Retinal pigment epithelial cell (primary cell): ENCODE data around the gene NDUFA12.

Experiments
- DNase-seq: peaks from one replicate; pipeline ENCODE4 v3.0.0-alpha.2; 2010; ENCODE audit warnings: low read depth
- H3K4me3 ChIP-seq: 2 replicates; pipeline ENCODE4 v1.5.1; 2011; ENCODE audit warnings: mild to moderate bottlenecking, low read length, control low read depth, moderate library complexity
- CTCF ChIP-seq: conservative IDR thresholded peaks from 2 replicates; pipeline ENCODE4 v1.5.1; 2011; ENCODE audit warnings: low read depth, low read length, control low read depth, inconsistent platforms

The NDUFA12 gene

GRCh38 chr12:94929780-94930179 lies 73.7 kb downstream of the NDUFA12 start:
- no peak for TF ChIP-seq CTCF
- no peak overlapping the region for H3K4me3 ChIP-seq
- no peak for DNase-seq

GRCh38 chr12:94925729-94926128 lies 77.8 kb downstream of the NDUFA12 start:
- TF ChIP-seq CTCF = no peak
- H3K4me3 ChIP-seq = no peak overlapping the region
- DNase-seq = no peak

- H3K4me3 ChIP-seq = no peak overlapping the region
- no peak for TF ChIP-seq CTCF
- DNase-seq = no peak
Observed at GRCh38 chr12:94925206-94925605, 78.3 kb downstream of the NDUFA12 start.

- no peak overlapping the region for H3K4me3 ChIP-seq
- no peak for TF ChIP-seq CTCF
- no peak for DNase-seq
Observed at GRCh38 chr12:94922561-94922960, 80.9 kb downstream of the NDUFA12 start.
